ENCODE results near the gene AP1S3.

GRCh38 chr2:223787358-223787757 is 50.0 kb downstream of the AP1S3 start:
- no peak for TF ChIP-seq POLR2AphosphoS5 (IDR thresholded peaks at IDR 0.05; ENCODE audit: low read depth, low read length)
- TF ChIP-seq SIN3A (IDR thresholded peaks at IDR 0.05; ENCODE audit: borderline replicate concordance, insufficient read depth, low read length), result no peak
- no peak for TF ChIP-seq REST (IDR thresholded peaks at IDR 0.05; ENCODE audit: insufficient read depth in 1 of 2, low read depth in 2 of 2, low read length in 2 of 2)
- TF ChIP-seq TAF1 (IDR thresholded peaks at IDR 0.05; ENCODE audit: borderline replicate concordance, insufficient read depth, low read length), result no peak
- TF ChIP-seq FOXP2 (optimal IDR thresholded peaks at IDR 0.05; ENCODE audit: borderline replicate concordance, extremely low read depth, extremely low read length, insufficient read depth), result no peak

Measured in PFSK-1 (cell line).